Measurements from ENCODE around the gene CSF3R.

GRCh38 chr1:36447450-36447849 is 35.3 kb downstream of the CSF3R start:
- TF ChIP-seq, protein P1, sequence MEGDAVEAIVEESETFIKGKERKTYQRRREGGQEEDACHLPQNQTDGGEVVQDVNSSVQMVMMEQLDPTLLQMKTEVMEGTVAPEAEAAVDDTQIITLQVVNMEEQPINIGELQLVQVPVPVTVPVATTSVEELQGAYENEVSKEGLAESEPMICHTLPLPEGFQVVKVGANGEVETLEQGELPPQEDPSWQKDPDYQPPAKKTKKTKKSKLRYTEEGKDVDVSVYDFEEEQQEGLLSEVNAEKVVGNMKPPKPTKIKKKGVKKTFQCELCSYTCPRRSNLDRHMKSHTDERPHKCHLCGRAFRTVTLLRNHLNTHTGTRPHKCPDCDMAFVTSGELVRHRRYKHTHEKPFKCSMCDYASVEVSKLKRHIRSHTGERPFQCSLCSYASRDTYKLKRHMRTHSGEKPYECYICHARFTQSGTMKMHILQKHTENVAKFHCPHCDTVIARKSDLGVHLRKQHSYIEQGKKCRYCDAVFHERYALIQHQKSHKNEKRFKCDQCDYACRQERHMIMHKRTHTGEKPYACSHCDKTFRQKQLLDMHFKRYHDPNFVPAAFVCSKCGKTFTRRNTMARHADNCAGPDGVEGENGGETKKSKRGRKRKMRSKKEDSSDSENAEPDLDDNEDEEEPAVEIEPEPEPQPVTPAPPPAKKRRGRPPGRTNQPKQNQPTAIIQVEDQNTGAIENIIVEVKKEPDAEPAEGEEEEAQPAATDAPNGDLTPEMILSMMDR (IDR thresholded peaks at IDR 0.05), result no peak
- no peak for TF ChIP-seq POLR2A (IDR thresholded peaks at IDR 0.05)
- no peak for TF ChIP-seq POLR2AphosphoS5 (IDR thresholded peaks at IDR 0.05)
- TF ChIP-seq EP300 (IDR thresholded peaks at IDR 0.05), result no peak

Data from suprapubic skin (tissue), 4 donors.